ENCODE data around the gene TEX54.
A peak's percentile ranks its signal among the peaks of the same experiment; 100 is the strongest.
"Not testable (repeated sequence)": the region's sequence is repeated elsewhere in the genome, so short reads cannot be mapped to it uniquely, and the experiment has no call there.

The TEX54 gene

DNA sequence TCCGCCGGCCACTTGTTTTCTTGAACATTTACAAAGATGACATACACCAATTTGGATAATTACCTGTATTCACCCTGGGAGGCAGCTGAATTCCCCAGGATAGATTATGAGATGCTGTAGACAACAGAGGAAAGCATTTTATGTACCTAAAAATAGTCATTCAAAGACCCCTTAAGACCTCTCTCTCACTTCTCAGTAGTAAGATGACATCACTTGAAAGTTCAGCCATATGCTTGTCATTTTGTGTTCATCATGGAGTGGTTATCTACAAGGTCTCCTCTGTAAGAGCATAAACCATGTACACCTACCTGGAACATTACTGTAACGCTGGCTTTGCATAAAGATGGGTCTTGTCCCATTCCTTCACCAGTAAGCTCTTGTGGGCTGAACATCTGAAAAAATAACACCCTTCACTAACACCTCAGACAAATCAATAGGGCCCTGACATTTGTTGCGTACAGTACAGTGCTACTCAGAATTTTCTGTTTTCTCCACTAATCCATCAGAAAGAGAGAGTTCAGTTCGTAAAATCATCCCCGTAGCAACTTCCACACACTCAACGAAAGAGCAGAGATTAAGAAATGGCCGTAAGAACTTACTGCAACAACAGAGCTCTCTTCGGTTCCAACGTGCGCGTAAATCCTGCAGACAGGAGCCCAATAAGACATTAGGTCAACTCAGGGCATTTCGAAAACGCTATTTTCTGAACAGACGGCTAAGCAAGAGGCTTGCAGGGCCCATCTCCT is 22.4 kb upstream of the TEX54 start:
- DNase-seq, result no peak

DNA sequence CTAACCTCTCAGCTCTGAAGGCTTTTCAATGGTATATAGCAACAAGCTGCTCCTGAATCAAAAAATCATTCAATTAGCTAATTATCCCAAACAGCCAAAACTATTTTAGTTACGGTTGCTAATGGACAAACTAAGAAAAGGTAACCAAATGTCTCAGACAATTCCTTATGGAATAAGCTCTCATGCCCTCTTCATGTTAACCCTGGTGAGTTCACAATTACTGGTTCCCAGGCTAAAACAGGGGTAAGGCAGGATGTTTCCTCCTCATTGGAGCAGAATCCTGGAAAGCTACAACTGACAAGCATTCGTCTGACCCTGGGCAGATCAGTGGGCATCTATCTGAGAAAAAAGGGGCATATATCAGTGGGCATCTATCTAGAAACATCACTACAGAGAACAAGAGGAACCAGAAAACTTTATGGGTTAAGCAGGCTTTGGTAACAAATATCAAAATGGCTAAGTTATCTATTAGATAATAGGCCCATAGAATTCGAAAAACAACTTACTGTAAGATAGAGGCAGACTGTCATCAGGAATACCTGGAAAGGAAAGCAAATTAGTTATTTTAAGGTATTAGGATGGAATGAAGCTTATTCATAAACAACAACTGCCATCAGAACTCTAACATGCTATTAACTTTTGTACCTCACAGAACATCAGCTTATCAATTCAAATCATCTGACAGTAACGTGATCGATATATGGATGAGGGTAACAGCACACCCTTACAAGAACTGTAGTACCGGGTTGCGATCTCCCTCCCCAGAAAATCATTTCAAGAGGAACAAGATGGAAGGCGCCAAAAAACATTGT is 21.6 kb upstream of the TEX54 start:
- no peak for DNase-seq

DNA sequence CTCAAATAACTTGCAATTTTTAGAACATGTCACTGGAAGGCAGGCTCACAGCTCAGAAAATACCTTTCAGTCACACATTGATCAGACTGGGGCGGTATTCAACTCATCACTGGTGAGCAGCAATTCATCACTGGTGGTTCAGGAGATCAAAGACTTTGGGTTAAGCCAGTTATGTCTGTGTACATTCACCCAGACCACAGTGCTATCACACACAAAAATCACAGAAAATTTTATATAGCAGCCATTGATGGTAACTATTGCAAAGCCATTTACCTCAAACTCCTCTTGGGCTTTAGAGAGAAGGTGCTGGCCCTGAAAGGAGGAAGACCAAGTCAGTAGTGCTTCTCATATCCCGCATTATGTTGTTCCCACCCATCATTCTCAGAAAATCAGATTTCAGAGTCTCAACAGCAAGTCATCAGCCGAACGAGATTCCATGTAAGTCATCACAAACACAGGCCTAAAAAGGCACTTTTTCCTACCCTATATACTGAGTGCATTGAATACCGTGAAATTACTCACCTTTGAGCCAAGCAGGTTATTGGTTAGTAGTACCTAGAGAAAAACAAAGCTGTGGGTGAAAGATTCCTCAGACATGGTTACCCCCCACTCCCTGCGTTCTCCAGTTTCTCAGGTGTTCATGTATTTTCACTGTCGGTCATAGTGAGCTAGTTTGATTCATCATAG is 20.8 kb upstream of the TEX54 start:
- DNase-seq, result no peak

DNA sequence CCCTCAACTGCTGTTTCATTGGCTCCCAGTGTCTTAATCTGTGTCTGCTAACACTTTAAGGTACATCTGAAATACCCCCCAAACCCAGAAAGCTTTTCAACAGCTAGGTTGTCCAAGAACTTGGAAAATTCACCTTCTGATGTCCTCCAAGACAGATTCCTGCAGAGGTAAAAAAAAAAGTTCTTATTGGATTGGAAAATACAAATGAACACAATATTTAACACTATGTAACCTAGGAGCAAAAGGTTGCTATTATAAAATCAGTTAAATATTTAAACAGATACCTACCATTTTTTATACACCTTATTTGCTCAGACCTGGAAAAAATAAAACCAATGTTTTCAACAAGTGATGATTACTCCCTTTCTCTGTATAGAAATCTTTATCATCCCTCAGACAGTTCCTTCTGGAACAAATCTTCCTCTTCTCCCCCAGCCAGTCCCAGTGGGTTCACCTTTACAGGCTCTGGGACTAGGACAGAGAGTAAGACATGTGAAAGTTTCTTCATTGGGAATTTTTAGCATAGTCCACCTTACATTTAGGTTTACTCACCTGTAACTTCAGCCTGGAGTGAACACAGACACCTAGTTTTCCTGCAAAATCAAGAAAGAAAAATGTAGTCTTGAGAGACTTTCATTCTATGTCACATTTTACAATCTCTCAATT is 20.0 kb upstream of the TEX54 start:
- DNase-seq, result no peak

DNA sequence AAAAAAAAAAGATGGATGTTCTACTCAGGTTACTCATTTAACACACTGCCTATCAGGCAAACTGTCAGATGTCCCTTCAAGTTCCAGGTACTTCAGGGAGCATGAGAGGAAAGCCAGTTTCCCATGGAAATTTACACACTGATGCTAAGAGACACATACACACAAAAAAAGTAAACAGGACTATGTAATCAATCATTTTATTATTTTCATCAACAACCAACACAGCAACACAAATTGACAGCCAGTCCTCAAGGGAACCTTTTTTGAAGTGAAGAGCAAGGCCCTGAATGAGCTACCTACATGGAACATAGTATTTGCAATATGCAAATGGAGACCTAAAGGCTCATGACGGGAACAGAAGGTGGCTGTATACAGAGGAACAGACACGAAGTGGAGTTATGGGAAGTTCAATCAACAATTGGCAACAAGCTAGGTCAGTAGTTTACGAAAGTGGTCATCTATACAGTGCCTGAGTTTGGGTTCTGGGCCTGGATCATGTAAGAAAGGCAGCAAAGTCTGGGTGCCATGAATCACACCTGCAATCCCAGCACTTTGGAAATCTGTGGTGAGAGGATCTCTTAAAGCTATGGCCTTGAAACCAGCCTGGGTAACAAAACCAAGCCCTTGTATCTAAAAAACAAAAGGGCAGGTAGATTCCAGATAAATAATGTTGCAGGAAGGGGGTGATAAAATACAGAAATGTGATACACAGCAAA is 19.3 kb upstream of the TEX54 start:
- no peak for DNase-seq

DNA sequence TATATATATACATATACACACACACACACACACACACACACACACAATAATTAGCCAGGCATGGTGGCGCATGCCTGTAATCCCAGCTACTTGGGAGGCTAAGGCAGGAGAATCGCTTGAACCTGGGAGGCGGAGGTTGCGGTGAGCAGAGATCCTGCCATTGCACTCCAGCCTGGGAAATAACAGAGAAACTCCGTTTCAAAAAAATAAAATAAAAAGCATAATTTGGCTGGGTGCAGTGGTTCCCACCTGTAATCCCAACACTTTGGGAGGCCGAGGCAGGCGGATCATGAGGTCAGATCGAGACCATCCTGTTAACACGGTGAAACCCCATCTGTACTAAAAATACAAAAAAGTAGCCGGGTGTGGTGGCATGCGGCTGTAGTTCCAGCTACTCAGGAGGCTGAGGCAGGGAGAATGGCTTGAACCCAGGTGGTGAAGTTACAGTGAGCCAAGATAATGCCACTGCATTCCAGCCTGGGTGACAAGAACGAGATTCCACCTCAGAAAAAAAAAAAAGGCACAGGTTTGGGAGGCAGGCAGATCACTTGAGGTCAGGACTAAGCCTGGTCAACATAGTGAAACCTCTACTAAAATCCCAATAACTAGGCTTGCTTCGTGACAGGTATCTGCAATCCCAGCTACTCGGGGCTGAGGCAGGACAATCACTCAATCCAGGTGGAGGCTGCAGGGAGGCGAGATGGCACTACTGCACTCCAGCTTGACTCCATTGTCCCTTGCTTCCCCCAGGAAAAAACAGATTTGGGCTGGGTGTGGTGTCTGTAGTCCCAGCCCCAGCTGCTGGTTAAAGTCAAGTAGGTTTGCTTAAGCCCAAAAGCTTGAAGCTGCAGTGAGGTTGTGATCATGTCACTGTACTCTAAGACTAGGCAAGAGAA is 18.5 kb upstream of the TEX54 start:
- DNase-seq, result peak in 1 of 4 experiments; percentile 10

DNA sequence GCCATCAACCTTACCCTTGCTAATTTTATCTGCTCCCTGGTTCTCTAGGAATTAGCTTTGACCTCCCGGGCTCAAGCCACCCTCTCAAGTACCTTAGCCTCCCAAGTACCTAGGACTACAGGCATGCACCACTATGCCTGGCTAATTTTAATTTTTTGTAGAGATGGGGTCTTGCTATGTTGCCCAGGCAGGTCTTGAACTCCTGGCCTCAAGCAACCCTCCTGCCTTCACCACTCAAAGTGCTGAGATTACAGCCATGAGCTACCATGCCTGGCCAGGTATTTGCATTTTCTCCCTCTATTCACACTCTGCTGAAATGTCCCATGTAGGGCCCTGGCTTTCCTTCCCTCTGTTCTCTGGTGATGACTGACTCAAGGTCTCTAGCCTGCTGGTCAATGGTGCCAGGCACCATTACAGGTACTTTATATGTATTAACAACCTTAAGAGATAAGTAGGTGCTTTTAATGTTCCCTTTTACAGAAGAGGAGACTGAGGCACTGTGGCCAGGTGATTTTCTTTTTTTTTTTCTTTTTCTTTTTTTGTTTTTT is 15.2 kb upstream of the TEX54 start:
- DNase-seq, result no peak

DNA sequence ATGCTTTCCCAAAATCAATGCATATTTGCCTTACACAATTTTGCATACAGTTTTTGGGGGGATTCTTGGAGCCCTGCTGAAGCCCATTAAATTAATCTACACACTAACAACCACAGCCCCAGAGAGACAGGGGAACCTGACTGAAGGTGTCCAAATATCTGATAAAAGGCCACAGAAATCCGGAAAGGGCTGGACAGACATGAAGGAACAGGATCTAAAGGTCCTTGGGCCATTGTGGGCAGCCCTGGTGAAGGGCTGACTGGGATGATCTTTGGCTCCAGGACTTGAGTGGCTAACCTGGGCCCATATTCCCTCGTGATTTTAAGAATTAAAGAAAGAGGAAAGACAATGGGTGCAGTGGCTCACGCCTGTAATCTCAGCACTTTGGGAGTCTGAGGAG is 13.5 kb upstream of the TEX54 start:
- no peak for DNase-seq

DNA sequence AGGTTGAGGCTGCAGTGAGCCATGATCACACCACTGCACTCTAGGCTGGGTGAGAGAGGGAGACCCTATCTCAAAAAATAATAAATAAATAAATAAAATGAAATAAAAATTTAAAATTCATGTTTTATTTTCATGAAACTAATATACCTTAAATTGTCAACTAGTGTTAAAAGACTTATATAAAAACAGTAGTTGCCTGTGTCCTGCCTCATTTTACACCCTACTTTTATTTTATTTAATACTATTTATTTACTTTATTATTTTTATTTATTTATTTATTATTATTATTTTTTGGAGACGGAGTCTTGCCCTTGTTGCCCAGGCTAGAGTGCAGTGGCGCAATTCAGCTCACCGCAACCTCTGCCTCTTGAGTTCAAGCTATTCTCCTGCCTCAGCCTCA is 11.5 kb upstream of the TEX54 start:
- no peak for DNase-seq

DNA sequence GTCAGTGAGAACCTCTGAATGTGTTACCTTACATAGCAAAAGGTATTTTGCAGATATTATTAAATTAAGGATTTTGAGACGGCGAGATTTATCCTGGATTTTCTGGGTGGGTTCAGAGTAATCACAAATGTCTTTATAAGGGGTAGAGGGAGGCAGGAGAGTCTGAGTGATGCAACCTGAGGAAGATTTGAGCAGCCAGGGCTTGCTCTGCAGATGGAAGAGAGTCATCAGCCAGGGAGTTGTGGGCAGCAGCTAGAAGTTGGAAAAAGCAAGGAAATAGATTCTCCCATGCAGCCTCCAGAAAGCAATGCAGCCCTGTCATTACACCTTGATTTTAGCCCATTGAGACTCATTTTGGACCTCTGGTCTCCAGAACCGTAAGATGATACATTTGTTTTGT is 10.8 kb upstream of the TEX54 start:
- DNase-seq, result no peak

DNA sequence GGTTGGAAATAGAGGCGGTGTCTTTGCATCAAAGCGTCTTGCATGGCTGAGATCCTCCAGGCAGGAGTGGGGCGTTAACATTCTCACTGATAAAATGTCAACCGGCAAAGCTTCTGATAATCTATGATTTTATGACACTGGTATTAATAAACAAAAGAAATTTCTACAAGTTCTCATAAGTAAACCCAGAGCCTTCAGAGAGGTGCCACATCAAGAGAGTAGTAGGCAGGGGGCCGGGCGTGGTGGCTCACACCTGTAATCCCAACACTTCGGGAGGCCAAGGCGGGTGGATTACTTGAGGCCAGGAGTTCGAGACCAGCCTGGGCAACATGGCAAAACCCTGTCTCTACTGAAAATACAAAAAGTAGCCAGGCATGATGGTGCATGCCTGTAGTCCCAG is 10.2 kb upstream of the TEX54 start:
- DNase-seq, result not testable (repeated sequence)

DNA sequence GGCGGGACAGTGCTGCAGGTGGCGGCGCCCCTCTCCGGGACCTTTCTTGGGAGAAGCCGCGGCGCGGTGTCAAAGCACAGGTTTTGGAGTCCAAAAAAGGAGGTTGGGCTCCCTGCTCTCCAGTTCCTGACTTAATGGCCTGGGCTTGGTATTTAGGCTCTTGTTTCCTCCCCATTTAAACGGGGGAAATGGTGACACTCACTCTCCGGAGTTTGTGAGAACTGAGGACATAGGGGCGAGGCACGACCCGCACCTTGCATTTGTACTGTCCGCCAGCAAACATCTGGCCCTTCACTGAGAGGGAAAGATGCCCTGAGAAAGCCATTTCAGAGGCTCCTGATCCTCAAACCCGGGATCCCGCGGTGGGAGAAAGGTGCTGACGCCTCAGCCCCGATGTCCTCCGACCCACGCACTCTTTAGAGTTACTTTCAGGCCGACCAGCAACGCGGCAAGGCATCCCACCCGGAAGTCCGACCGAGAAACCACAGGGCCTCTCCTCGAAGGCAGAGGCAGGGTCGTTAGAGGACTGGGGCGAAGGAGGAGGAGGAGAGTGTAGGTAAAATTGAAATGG is 9.6 kb upstream of the TEX54 start:
- peak in 2 of 4 experiments; percentile 22 to 34 for DNase-seq

DNA sequence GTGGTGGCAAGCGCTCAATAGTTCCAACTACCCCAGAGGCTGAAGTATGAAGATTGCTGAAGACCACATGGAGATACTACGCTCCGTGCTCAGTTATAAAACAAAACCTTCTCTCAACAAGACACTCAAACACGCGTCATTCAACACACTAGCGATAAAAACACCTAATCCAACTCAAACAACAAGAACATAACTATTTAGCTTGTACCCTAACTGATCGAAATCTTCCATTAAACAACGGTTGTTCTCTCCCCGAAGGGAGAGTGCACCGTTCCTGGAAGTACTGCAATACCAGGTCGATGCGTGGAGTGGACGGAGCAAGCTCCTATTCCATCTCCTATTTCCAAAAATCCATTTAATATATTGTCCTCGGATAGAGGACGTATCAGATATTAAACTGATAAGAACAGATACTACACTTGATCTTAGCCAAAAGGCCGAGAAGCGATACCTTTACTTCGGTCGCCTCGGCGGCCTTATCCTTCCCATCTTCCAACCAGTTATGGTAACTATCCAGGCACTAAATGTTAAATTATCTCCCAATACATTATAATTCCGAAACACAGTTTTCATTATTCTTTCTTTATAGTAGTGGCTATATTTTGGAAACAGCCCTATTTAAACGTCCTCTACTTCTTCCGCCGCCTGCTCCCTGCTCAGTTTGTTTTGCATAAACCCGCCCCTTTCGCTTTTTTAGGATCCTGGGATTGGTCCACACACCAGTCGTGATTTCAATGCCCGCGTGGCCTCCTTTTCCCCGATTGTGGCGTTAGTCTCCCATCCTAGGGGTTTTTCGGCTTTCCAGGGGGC is 8.9 kb upstream of the TEX54 start:
- peak; percentile 49 to 74 (median 62) for DNase-seq

DNA sequence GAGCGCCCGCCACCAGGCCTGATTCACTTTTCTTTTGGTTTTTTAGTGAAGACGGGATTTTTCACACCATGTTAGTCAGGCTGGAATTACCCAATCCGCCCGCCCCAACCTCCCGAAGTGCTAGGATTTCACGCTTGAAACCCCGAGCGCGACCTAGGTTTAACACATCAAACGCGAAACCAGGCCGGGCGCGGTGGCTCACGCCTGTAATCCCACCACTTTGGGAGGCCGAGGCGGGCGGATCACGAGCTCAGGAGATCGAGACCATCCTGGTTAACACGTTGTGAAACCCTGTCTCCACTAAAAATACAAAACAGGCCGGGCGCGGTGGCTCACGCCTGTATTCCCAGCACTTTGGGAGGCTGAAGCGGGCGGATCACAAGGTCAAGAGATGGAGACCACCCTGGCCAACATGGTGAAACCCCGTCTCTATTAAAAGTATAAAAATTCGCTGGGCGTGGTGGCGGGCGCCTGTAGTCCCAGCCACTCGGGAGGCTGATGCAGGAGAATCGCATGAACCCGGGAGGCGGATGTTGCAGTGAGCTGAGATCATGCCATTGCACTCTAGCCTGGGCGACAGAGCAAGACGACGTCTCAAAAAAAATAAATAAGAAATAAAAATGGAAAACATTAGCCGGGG is 8.2 kb upstream of the TEX54 start:
- peak; percentile 59 to 77 (median 65) for DNase-seq

DNA sequence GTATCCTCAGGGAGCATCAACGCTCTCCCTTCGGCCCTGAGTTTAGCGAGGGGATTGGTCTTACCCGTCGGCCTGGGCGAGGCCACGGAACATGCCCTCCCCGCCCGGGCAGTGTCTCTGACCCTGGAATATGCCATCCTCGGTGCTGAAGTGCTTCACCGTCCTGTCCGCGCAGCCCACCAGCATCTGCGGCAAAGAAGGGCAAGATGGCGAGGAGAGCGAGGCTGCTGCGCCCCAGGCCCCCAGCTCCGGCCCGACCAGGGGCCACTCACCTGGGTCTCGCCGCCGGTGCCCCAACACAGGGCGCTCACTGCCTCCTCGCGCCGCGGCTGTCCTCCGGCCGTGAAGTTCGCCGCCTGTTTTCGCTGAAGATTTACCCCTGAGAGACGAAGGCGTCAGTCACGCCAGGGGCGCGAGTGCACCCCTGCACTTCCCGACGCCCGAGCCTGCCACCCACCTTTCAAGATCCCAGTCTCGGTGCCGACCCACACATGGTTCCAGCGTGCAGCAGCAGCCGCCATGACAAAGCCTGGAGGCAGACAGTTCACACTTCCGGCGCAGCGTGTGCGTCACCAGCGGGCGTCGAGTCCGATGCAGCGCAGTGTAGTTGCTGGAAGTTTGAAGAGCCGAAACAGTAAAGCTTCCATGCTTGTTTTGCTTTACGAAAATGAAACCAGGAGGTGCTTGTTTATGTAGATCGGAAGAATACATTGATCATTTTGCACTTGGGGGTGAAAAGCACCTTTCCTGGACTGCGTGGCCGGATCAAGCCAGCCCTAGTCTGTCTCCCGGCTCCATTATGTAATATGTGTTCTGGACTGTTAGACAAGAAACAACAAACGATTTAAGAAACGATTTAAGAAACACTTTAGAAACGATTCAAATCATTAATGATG is 6.7 kb upstream of the TEX54 start, which contains the start of gene WDR74:
TSS of gene WDR74 (minus strand) at position 541 of the 896 bp plus-strand sequence. CDS start at position 521, 20 bp downstream.
- DNase-seq, result peak; percentile 66 to 85 (median 76)

DNA sequence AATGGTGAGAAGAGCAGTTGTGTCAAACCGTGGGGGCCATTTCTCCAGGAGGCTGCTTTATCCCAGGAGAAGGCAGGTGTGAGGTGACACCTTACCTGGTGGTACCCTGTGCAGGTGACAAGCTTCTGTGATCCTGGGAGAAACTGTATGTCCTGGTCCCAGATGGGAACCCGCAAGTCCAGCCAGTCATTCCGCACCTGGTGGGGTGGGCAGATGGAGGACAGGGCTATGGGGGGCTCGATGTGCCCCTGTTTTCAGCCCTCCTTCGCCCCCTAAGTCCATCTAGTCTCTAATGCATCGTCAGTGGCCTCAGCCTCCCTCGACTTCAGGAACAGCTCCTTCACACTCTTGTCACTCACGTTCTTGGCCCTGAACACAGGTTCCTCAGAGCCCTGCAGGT is 2.7 kb upstream of the TEX54 start:
- no peak for DNase-seq

DNA sequence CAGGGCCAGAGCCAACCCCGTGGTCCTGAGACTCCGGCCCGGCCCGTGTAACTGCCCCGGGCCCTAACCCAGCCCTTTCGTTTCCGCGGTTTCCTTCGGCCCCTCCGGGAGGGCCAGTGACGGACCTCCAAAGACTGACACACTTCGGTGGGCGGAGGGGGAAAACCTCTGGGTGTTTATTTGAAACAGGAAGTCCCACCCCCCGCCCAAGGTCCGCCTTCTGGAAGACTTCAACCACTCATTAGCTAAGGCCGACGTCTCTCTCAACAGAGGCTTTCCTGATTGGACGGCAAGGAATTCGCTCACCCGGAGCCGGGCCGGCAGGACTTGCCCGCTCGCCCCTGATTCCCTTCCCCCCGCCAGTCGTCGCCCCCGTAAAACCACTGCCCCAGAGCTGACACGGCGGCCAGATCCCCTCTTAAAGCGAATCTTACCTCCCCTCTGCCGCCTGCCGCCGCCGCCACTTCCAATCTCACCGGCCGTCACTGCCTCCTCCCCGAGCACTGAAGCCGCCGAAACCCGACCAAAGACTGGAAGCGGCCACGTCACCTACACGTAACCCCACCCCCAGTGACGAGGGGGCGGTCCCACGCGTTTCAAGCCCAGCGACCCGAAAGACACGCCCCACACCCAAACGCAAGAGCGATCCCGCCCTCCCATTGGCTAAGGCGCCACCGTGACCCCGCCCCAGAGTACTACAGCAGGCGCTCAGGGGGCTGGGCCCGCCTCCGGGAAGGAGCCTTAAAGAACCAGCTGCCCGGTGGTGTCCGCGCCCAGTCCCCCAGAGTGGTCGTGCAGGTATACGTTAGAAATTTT is 913 bp downstream of the TEX54 start, which contains the start of gene STX5:
TSS of gene STX5 (minus strand) at position 532 of the 816 bp plus-strand sequence. CDS start 808 bp downstream, outside the sequence.
- peak; percentile 95 to 99 (median 98) for DNase-seq
